Ishikawa (cell line): ENCODE data around the gene TADA3.

Experiments used
- EGR1 ChIP-seq: IDR thresholded peaks from 2 replicates; pipeline ENCODE4 v1.6.1; 2012
- EP300 ChIP-seq: IDR thresholded peaks from 2 replicates; pipeline ENCODE4 v1.6.1; 2012; ENCODE audit warnings: borderline replicate concordance
- FOXM1 ChIP-seq: IDR thresholded peaks from 2 replicates; pipeline ENCODE4 v1.6.1; 2012; ENCODE audit warnings: low read depth, borderline replicate concordance
- MAX ChIP-seq: IDR thresholded peaks from 2 replicates; pipeline ENCODE4 v1.6.1; 2012
- RAD21 ChIP-seq: IDR thresholded peaks from 2 replicates; pipeline ENCODE4 v1.6.1; 2012; ENCODE audit warnings: low read depth
- REST ChIP-seq: IDR thresholded peaks from 2 replicates; pipeline ENCODE4 v1.6.1; 2012; ENCODE audit warnings: low read depth, mild to moderate bottlenecking
- TAF1 ChIP-seq: IDR thresholded peaks from 2 replicates; pipeline ENCODE4 v1.6.1; 2012; ENCODE audit warnings: low read depth, mild to moderate bottlenecking
- TCF12 ChIP-seq: IDR thresholded peaks from 2 replicates; pipeline ENCODE4 v1.6.1; 2012; ENCODE audit warnings: low read depth
- TEAD4 ChIP-seq: IDR thresholded peaks from 2 replicates; pipeline ENCODE4 v1.6.1; 2012
- ZBTB7A ChIP-seq: IDR thresholded peaks from 2 replicates; pipeline ENCODE4 v1.6.1; 2012; ENCODE audit warnings: low read depth

GRCh38 chr3:9760779-9761505 is 31.3 kb downstream of the TADA3 start:
- no peak for TF ChIP-seq REST
- no peak for TF ChIP-seq ZBTB7A
- no peak for TF ChIP-seq RAD21
- no peak for TF ChIP-seq MAX
- no peak for TF ChIP-seq TAF1
- no peak for TF ChIP-seq EP300
- no peak for TF ChIP-seq TCF12
- no peak for TF ChIP-seq TEAD4
- TF ChIP-seq EGR1, result no peak
- TF ChIP-seq FOXM1, result no peak
